Subcutaneous adipose tissue (tissue), 4 donors: ENCODE results near the gene SNX9. TPM values are rescaled to one million over a fixed set of nuclear protein-coding genes. Genes with fewer than 3 reads are reported as not detected.

Experiments
- CTCF ChIP-seq: fragments of 450-650 bp; IDR thresholded peaks from one replicate; pipeline ENCODE4 v1.5.1; 2016; ENCODE audit warnings: low read depth, mild to moderate bottlenecking, control low read depth, antibody characterized with exemption, moderate library complexity
- total RNA-seq, 4 donors: library from RNA; depleted of rRNA; stranded (reverse); fragments of >200 nt; gene quantifications; one replicate each; pipeline ENCODE4 v1.1.0, GENCODE V29; 2016

The SNX9 gene
- total RNA-seq, 4 donors from 2014 or later = 80.6 to 113 (median 94.1) TPM

- no peak for TF ChIP-seq CTCF
These were observed 64.8 kb downstream of the SNX9 start for GRCh38 chr6:157887892-157888291.

GRCh38 chr6:157891544-157892362, 68.7 kb downstream of the SNX9 start:
- no peak for TF ChIP-seq CTCF

- TF ChIP-seq CTCF = no peak
These were observed 69.4 kb downstream of the SNX9 start for GRCh38 chr6:157892363-157892877.

GRCh38 chr6:157893238-157893637, 70.2 kb downstream of the SNX9 start:
- TF ChIP-seq CTCF = no peak

- no peak for TF ChIP-seq CTCF
These were observed 72.5 kb downstream of the SNX9 start for GRCh38 chr6:157895585-157895984.

GRCh38 chr6:157896932-157897331, 73.9 kb downstream of the SNX9 start:
- no peak for TF ChIP-seq CTCF

GRCh38 chr6:157898169-157898568, 75.1 kb downstream of the SNX9 start:
- no peak for TF ChIP-seq CTCF
